Measurements from ENCODE around the gene PTPA.

- TF ChIP-seq GATA2 (IDR thresholded peaks at IDR 0.05; ENCODE audit: low read depth, low read length) (no peak), GATA3 (IDR thresholded peaks at IDR 0.05; ENCODE audit: low read depth, low read length) (no peak)
Measured at GRCh38 chr9:129135476-129135875, 24.3 kb downstream of the PTPA start.
